ENCODE results near the gene PRICKLE2.

DNA sequence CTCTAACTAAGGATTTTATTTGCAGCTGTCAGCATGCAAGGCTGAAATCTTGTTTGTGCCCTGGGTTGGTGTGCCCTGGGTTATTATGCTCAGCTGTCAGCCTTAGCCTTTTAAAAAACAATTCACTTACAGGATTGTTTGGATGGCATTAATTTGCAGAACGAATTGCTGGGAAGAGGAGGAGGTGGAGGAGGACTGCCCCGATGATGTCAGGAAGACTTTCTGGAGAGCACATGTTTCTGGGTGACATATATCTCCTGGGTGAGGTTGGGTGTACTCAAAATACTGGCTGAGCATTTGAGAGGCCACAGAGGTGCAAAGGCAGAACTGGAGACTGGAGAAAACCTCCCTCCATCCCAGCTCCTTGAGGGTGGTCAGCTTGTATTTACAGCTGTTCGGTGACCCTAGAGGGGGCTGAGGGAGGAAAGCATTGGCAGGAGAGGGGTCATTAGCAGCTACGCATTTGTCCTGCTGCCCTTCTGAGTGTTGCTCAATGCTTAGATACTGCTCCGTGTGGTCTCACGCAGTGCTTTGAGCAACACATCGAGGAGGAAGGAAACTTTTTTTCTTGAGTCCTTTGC lies 142.2 kb downstream of the PRICKLE2 start:
- no peak for TF ChIP-seq CTCF (IDR thresholded peaks at IDR 0.05)
- TF ChIP-seq POLR2A (IDR thresholded peaks at IDR 0.05): no peak

Measured in testis (tissue), 2 donors.